ENCODE results near the gene NCAM1.

DNA sequence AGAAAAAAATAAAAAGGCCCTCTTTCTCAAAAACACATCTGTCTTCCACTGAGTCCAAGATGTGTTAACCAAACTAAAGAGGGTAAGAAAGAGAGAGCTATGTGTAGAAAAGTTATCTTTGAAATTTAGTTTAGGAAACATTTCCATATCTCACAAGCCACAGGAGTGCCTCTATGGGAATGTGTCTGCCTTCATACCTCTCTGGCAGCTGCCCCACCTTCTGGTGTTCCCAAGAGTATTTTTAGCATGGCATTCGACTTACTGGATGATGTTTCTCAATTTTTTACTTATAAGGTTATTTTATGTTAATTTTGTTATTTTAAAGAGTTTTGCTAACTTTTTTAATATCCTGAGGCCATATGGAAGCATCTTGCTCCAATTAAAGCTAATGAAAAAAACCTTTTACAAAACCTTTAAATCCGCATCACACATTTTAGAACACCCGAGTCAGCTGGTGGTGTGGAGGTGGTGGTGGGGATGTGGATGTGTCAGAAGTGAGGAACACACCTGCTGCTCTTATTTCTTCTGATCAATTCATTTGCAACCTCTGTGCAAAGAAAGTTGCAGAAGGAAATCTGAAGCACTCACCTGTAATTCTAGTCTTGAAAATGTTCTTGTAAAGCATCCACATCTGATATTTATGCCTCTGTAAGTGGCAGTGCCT lies 112.2 kb downstream of the NCAM1 start:
- TF ChIP-seq, protein P1, sequence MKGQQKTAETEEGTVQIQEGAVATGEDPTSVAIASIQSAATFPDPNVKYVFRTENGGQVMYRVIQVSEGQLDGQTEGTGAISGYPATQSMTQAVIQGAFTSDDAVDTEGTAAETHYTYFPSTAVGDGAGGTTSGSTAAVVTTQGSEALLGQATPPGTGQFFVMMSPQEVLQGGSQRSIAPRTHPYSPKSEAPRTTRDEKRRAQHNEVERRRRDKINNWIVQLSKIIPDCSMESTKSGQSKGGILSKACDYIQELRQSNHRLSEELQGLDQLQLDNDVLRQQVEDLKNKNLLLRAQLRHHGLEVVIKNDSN (IDR thresholded peaks at IDR 0.05), result no peak
- TF ChIP-seq, protein P2, sequence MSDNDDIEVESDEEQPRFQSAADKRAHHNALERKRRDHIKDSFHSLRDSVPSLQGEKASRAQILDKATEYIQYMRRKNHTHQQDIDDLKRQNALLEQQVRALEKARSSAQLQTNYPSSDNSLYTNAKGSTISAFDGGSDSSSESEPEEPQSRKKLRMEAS (IDR thresholded peaks at IDR 0.05), result no peak
- TF ChIP-seq, protein P3, sequence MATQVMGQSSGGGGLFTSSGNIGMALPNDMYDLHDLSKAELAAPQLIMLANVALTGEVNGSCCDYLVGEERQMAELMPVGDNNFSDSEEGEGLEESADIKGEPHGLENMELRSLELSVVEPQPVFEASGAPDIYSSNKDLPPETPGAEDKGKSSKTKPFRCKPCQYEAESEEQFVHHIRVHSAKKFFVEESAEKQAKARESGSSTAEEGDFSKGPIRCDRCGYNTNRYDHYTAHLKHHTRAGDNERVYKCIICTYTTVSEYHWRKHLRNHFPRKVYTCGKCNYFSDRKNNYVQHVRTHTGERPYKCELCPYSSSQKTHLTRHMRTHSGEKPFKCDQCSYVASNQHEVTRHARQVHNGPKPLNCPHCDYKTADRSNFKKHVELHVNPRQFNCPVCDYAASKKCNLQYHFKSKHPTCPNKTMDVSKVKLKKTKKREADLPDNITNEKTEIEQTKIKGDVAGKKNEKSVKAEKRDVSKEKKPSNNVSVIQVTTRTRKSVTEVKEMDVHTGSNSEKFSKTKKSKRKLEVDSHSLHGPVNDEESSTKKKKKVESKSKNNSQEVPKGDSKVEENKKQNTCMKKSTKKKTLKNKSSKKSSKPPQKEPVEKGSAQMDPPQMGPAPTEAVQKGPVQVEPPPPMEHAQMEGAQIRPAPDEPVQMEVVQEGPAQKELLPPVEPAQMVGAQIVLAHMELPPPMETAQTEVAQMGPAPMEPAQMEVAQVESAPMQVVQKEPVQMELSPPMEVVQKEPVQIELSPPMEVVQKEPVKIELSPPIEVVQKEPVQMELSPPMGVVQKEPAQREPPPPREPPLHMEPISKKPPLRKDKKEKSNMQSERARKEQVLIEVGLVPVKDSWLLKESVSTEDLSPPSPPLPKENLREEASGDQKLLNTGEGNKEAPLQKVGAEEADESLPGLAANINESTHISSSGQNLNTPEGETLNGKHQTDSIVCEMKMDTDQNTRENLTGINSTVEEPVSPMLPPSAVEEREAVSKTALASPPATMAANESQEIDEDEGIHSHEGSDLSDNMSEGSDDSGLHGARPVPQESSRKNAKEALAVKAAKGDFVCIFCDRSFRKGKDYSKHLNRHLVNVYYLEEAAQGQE (IDR thresholded peaks at IDR 0.05; ENCODE audit: low read depth), result no peak
- no peak for TF ChIP-seq NFIC (IDR thresholded peaks at IDR 0.05)
- no peak for TF ChIP-seq RAD21 (IDR thresholded peaks at IDR 0.05; ENCODE audit: low read depth)
- TF ChIP-seq FOXM1 (IDR thresholded peaks at IDR 0.05; ENCODE audit: borderline replicate concordance, low read depth), result no peak

Measured in Ishikawa (cell line).